ENCODE data around the gene LRRC18. TPM values are rescaled to one million over a fixed set of nuclear protein-coding genes. Genes with fewer than 3 reads are reported as not detected.

LRRC18 gene
- total RNA-seq, 1 experiment from 2014 or later: not detected

- ATAC-seq: no peak
- Histone ChIP-seq H4K20me1 (ENCODE audit: insufficient read depth) (no peaks in the 10 kb centered on the region), H3K79me2 (ENCODE audit: insufficient read depth, low read length) (no peaks in the 10 kb centered on the region), H2AFZ (ENCODE audit: low read depth, low read length, poor library complexity, severe bottlenecking) (no peak overlapping the region), H3K4me3 (replicated peaks in 1 of 2; ENCODE audit: low read depth in 1 of 2, low read length in 2 of 2) (no peak overlapping the region), H3K9me3 (ENCODE audit: control insufficient read depth in 1 of 2, insufficient read depth in 1 of 2, low read depth in 1 of 2, low read length in 2 of 2) (no peaks in the 10 kb centered on the region), H3K27me3 (ENCODE audit: insufficient read depth, low read length) (peaks cover 36% of the 10 kb centered on the region; the same call in 1 of the 2 replicates), H3K9ac (ENCODE audit: low read length) (no peak overlapping the region), H3K27ac (ENCODE audit: low read depth, low read length) (no peak overlapping the region), H3K36me3 (ENCODE audit: control insufficient read depth in 1 of 2, insufficient read depth in 2 of 2, low read length in 2 of 2) (no peaks in the 10 kb centered on the region), H3K4me1 (ENCODE audit: control insufficient read depth in 1 of 2, insufficient read depth in 2 of 2, low read length in 2 of 2) (no peaks in the 10 kb centered on the region), H3K9me2 (ENCODE audit: insufficient read depth) (no peaks in the 10 kb centered on the region), H3K4me2 (ENCODE audit: low read length) (no peak overlapping the region)
- TF ChIP-seq EZH2phosphoT487 (IDR thresholded peaks at IDR 0.05; ENCODE audit: borderline replicate concordance) (no peak), EZH2 (IDR thresholded peaks at IDR 0.05) (no peak), TCF7L2 (IDR thresholded peaks at IDR 0.05; ENCODE audit: borderline replicate concordance, extremely low read depth, insufficient read depth, insufficient read length) (no peak), ZNF274 (IDR thresholded peaks at IDR 0.05; ENCODE audit: low read depth, low read length) (no peak), ELF1 (IDR thresholded peaks at IDR 0.05; ENCODE audit: borderline replicate concordance, low read depth) (no peak), REST (IDR thresholded peaks at IDR 0.05; ENCODE audit: low read depth) (no peak), CTCF (IDR thresholded peaks at IDR 0.05 in 2 of 3, conservative IDR thresholded peaks at IDR 0.05 in 1 of 3; ENCODE audit: borderline replicate concordance in 1 of 3, insufficient read depth in 1 of 3, low read depth in 2 of 3, low read length in 2 of 3) (no peak), EGR1 (IDR thresholded peaks at IDR 0.05; ENCODE audit: low read depth) (no peak), POLR2A (IDR thresholded peaks at IDR 0.05; ENCODE audit: borderline replicate concordance, extremely low read depth, insufficient read depth, insufficient read length) (no peak), SP1 (IDR thresholded peaks at IDR 0.05; ENCODE audit: low read depth) (no peak), POLR2AphosphoS5 (IDR thresholded peaks at IDR 0.05; ENCODE audit: low read depth, low read length) (no peak), CEBPB (IDR thresholded peaks at IDR 0.05; ENCODE audit: low read depth) (no peak), SIN3A (IDR thresholded peaks at IDR 0.05; ENCODE audit: low read depth) (no peak), YY1 (IDR thresholded peaks at IDR 0.05; ENCODE audit: extremely low read depth, insufficient replicate concordance, low read depth, low read length) (no peak), MAX (IDR thresholded peaks at IDR 0.05) (no peak), FOSL1 (IDR thresholded peaks at IDR 0.05; ENCODE audit: low read depth) (no peak)
- RAD21 ChIA-PET (ENCODE audit: low non-redundant PET in 1 of 2, low total read pairs in 2 of 2, uncharacterized antibody in 2 of 2, unreplicated experiment in 2 of 2): no interaction called here
- intact Hi-C loops (cut with micrococcal nuclease): no loop called here
- CTCF ChIA-PET: no interaction called here
- no TSS peak for BruUV-seq (replicated peaks)
- no peak for DNase-seq (ENCODE audit: low read depth, low spot score)
- POLR2A ChIA-PET: no interaction called here
These were observed 28.4 kb upstream of the LRRC18 start for GRCh38 chr10:48968036-48968435.

Measured in HCT116 (cell line).